Panc1 (cell line): ENCODE results near the gene STEAP1B. TPM values are rescaled to one million over a fixed set of nuclear protein-coding genes. Genes with fewer than 3 reads are reported as not detected.

Experiments used
- ATAC-seq: fragments of 200-7000 bp; cut with Tn5 transposase; 2 replicates; pipeline ENCODE4 v1.9.1; 2020; ENCODE audit warnings: mild to moderate bottlenecking, moderate library complexity
- BruUV-seq: library from RNA; stranded (reverse); fragments of 400-500 nt; replicated peaks from 2 replicates; lab custom pipeline; 2021; lab: Mats Ljungman, UMichigan
- CTCF ChIA-PET: fragments of 300-600 bp; sonication (Branson Sonifier 250); formaldehyde crosslinking; loops from one replicate; lab custom pipeline; 2022; ENCODE audit warnings: antibody characterized with exemption; lab: Charles Lee
- POLR2A ChIA-PET: fragments of 300-600 bp; sonication (Branson Sonifier 250); formaldehyde crosslinking; loops from one replicate; lab custom pipeline; 2022; ENCODE audit warnings: antibody characterized with exemption; lab: Charles Lee
- DNase-seq: peaks from one replicate; pipeline ENCODE4 v3.0.0-alpha.2; 2010; ENCODE audit warnings: low read depth, low spot score
- H3K27ac ChIP-seq: 2 replicates; pipeline ENCODE4 v1.5.1; 2011; ENCODE audit warnings: mild to moderate bottlenecking, low read length, inconsistent platforms
- H3K27me3 ChIP-seq: fragments of 200-500 bp; sonication (Bioruptor generic); 2 replicates; pipeline ENCODE4 v1.6.0; 2014; ENCODE audit warnings: low read length, inconsistent platforms; ENCODE audit not compliant: control insufficient read depth, insufficient read depth
- H3K36me3 ChIP-seq: fragments of 200-500 bp; sonication (Bioruptor generic); 2 replicates; pipeline ENCODE4 v1.5.1; 2014; ENCODE audit warnings: inconsistent platforms, mild to moderate bottlenecking, low read length, moderate library complexity; ENCODE audit not compliant: control insufficient read depth, insufficient read depth
- H3K4me1 ChIP-seq: 2 replicates; pipeline ENCODE4 v1.5.1; 2011; ENCODE audit warnings: inconsistent platforms, mild to moderate bottlenecking, low read length, moderate library complexity; ENCODE audit not compliant: control insufficient read depth, insufficient read depth
- H3K4me3 ChIP-seq, 2 experiments: 2 replicates each; pipeline ENCODE4 v1.5.1; 2011 to 2012; ENCODE audit warnings: low read depth in 2 of 2, low read length in 2 of 2, mild to moderate bottlenecking in 2 of 2, inconsistent platforms in 1 of 2, moderate library complexity in 1 of 2
- H3K9me3 ChIP-seq: fragments of 200-500 bp; sonication (Bioruptor generic); 2 replicates; pipeline ENCODE4 v1.5.1; 2014; ENCODE audit warnings: low read depth, mild to moderate bottlenecking, inconsistent platforms, low read length, moderate library complexity; ENCODE audit not compliant: control insufficient read depth, insufficient read depth
- CTCF ChIP-seq: fragments of 450-650 bp; IDR thresholded peaks from 2 replicates; pipeline ENCODE4 v1.5.1; 2017; ENCODE audit warnings: mild to moderate bottlenecking
- POLR2AphosphoS5 ChIP-seq: IDR thresholded peaks from 2 replicates; pipeline ENCODE4 v1.6.1; 2012; ENCODE audit warnings: mild to moderate bottlenecking, low read depth, low read length, moderate library complexity
- SIN3A ChIP-seq: IDR thresholded peaks from 2 replicates; pipeline ENCODE4 v1.6.1; 2012; ENCODE audit warnings: low read depth, mild to moderate bottlenecking, low read length, moderate library complexity, borderline replicate concordance; ENCODE audit not compliant: insufficient read depth
- TCF7L2 ChIP-seq: IDR thresholded peaks from 2 replicates; pipeline ENCODE4 v1.6.1; 2011; ENCODE audit warnings: mild to moderate bottlenecking, low read depth, low read length, inconsistent platforms
- in situ Hi-C: cut with HindIII; loops from 2 replicates; pipeline ENCODE4 v1.10.0; 2016; ENCODE audit warnings: low sequenced_read_pairs, low pct_unique_long_range_greater_than_20kb
- intact Hi-C: fragments of 100-400 bp; cut with micrococcal nuclease; formaldehyde crosslinking; loops from one replicate; pipeline ENCODE4 v1.10.0; 2022; ENCODE audit not compliant: unreplicated experiment
- total RNA-seq: library from RNA; stranded (reverse); gene quantifications from one replicate; pipeline ENCODE4 v1.2.1, GENCODE V29; 2021; ENCODE audit not compliant: unreplicated experiment
- TF ChIP-seq, protein P1 (sequence below), 2 experiments: IDR thresholded peaks; 2 replicates each; pipeline ENCODE4 v1.6.1; 2011 to 2012; ENCODE audit warnings: low read depth in 2 of 2, control low read depth in 1 of 2, low read length in 1 of 2, mild to moderate bottlenecking in 1 of 2, moderate library complexity in 1 of 2; ENCODE audit not compliant: insufficient read depth in 1 of 2

The STEAP1B gene
- total RNA-seq, 1 experiment from 2014 or later: 3.3 TPM

DNA sequence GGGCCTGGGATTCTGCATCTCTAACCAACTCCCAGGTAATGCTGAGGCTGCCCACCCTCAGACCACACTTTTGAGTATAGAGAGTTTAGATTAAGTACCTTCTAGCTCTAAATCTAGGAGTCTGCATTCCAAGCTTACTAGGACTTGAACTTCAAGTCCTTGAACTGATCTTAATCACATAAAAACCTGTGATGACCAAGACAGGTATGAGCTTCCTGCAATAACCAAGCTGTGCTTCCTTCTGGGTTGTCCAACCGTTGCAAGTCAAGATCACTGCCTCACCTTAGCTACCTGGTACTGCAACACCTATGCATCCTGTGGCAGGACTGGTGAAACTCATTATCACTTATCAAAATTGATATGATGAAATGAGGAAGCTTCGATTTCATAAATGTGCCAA, 110.1 kb downstream of the STEAP1B start:
- no TSS peak for BruUV-seq
- Histone ChIP-seq H3K4me1 (no peaks in the 10 kb centered on the region), H3K36me3 (no peaks in the 10 kb centered on the region), H3K9me3 (no peaks in the 10 kb centered on the region), H3K4me3 (no peak overlapping the region), H3K27ac (no peak overlapping the region), H3K27me3 (no peaks in the 10 kb centered on the region)
- ATAC-seq (no peak), DNase-seq (no peak)
- intact Hi-C loops (no loop called here), in situ Hi-C loops (no loop called here)
- ChIA-PET CTCF (no interaction called here), POLR2A (no interaction called here)
- TF ChIP-seq POLR2AphosphoS5 (no peak), TCF7L2 (no peak), CTCF (no peak), SIN3A (no peak)
- TF ChIP-seq, protein P1, sequence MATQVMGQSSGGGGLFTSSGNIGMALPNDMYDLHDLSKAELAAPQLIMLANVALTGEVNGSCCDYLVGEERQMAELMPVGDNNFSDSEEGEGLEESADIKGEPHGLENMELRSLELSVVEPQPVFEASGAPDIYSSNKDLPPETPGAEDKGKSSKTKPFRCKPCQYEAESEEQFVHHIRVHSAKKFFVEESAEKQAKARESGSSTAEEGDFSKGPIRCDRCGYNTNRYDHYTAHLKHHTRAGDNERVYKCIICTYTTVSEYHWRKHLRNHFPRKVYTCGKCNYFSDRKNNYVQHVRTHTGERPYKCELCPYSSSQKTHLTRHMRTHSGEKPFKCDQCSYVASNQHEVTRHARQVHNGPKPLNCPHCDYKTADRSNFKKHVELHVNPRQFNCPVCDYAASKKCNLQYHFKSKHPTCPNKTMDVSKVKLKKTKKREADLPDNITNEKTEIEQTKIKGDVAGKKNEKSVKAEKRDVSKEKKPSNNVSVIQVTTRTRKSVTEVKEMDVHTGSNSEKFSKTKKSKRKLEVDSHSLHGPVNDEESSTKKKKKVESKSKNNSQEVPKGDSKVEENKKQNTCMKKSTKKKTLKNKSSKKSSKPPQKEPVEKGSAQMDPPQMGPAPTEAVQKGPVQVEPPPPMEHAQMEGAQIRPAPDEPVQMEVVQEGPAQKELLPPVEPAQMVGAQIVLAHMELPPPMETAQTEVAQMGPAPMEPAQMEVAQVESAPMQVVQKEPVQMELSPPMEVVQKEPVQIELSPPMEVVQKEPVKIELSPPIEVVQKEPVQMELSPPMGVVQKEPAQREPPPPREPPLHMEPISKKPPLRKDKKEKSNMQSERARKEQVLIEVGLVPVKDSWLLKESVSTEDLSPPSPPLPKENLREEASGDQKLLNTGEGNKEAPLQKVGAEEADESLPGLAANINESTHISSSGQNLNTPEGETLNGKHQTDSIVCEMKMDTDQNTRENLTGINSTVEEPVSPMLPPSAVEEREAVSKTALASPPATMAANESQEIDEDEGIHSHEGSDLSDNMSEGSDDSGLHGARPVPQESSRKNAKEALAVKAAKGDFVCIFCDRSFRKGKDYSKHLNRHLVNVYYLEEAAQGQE (IDR thresholded peaks at IDR 0.05; ENCODE audit: insufficient read depth in 1 of 2, low read depth in 2 of 2, low read length in 1 of 2): no peak

- CTCF ChIA-PET: no interaction called here
- BruUV-seq: no TSS peak
- no peak overlapping the region for H3K27ac ChIP-seq
- no peak for ATAC-seq
- H3K36me3 ChIP-seq: no peaks in the 10 kb centered on the region
- intact Hi-C loops (no loop called here), in situ Hi-C loops (no loop called here)
- H3K4me1 ChIP-seq: no peaks in the 10 kb centered on the region
- TF ChIP-seq POLR2AphosphoS5 (no peak), TCF7L2 (no peak), CTCF (no peak)
- H3K27me3 ChIP-seq: no peaks in the 10 kb centered on the region; the same call in 1 of the 2 replicates
- no peak for DNase-seq
- POLR2A ChIA-PET: no interaction called here
- H3K4me3 ChIP-seq: no peak overlapping the region
- H3K9me3 ChIP-seq: no peaks in the 10 kb centered on the region
Measured at GRCh38 chr7:22387583-22387982, 112.4 kb downstream of the STEAP1B start.
